Gastroesophageal sphincter (tissue), 4 donors: ENCODE data around the gene CCR1. TPM values are rescaled to one million over a fixed set of nuclear protein-coding genes. Genes with fewer than 3 reads are reported as not detected.

Experiments used
- ATAC-seq: fragments of 150-250 bp; one replicate; pipeline ENCODE4 v1.9.1; 2016; ENCODE audit warnings: mild to moderate bottlenecking, moderate library complexity
- H3K27ac ChIP-seq, 4 donors: fragments of 200-600 bp; sonication (generic) in 3 of 4; 1 replicate in 3 of 4; 2 replicates in 1 of 4; pipeline ENCODE4 v1.5.1; 2016 to 2019
- H3K27me3 ChIP-seq: fragments of 200-600 bp; sonication (generic); one replicate; pipeline ENCODE4 v1.5.1; 2019
- H3K36me3 ChIP-seq, 2 donors: fragments of 200-600 bp; sonication (generic); one replicate each; pipeline ENCODE4 v1.5.1; 2019; ENCODE audit warnings: control low read depth in 1 of 2
- H3K4me1 ChIP-seq, 3 donors: fragments of 200-600 bp; sonication (generic); 1 replicate in 2 of 3; 2 replicates in 1 of 3; pipeline ENCODE4 v1.5.1; 2016 to 2019; ENCODE audit warnings: control low read depth in 2 of 3
- H3K4me3 ChIP-seq, 2 donors: fragments of 200-600 bp; sonication (generic); one replicate each; pipeline ENCODE4 v1.5.1; 2019; ENCODE audit warnings: mild to moderate bottlenecking in 1 of 2, moderate library complexity in 1 of 2
- H3K9me3 ChIP-seq, 3 donors: fragments of 200-600 bp; sonication (generic); one replicate each; pipeline ENCODE4 v1.5.1; 2017 to 2019; ENCODE audit warnings: control low read depth in 2 of 3
- EP300 ChIP-seq: sonication (generic); formaldehyde crosslinking; IDR thresholded peaks from one replicate; pipeline ENCODE4 v1.6.1; 2017; ENCODE audit warnings: antibody characterized with exemption, mild to moderate bottlenecking
- POLR2A ChIP-seq, 2 donors: fragments of 450-650 bp; IDR thresholded peaks; one replicate each; pipeline ENCODE4 v1.6.1; 2017; ENCODE audit warnings: antibody characterized with exemption in 2 of 2, mild to moderate bottlenecking in 2 of 2, moderate library complexity in 1 of 2
- POLR2AphosphoS5 ChIP-seq: sonication (generic); formaldehyde crosslinking; IDR thresholded peaks from one replicate; pipeline ENCODE4 v1.6.1; 2017; ENCODE audit warnings: antibody characterized with exemption
- WGBS, 2 donors: methylation state at CpG; one replicate each; pipeline ENCODE4 v1.1.5; 2018; ENCODE audit warnings: low coverage in 1 of 2; 5-methylcytosine and 5-hydroxymethylcytosine counted together
- total RNA-seq, 4 donors: library from RNA; depleted of rRNA; stranded (reverse); fragments of >200 nt; gene quantifications; one replicate each; pipeline ENCODE4 v1.1.0, GENCODE V29; 2016
- TF ChIP-seq, protein P1 (sequence below), 4 experiments: fragments of 200-600 bp in 2 of 4; fragments of 450-650 bp in 2 of 4; sonication (generic) in 1 of 4; IDR thresholded peaks; one replicate each; pipeline ENCODE4 v1.5.1; 2017 to 2019; ENCODE audit warnings: antibody characterized with exemption in 4 of 4, mild to moderate bottlenecking in 2 of 4, moderate library complexity in 2 of 4

CCR1 gene
- total RNA-seq, 4 donors from 2014 or later: 1.9 to 32.3 (median 8.7) TPM

DNA sequence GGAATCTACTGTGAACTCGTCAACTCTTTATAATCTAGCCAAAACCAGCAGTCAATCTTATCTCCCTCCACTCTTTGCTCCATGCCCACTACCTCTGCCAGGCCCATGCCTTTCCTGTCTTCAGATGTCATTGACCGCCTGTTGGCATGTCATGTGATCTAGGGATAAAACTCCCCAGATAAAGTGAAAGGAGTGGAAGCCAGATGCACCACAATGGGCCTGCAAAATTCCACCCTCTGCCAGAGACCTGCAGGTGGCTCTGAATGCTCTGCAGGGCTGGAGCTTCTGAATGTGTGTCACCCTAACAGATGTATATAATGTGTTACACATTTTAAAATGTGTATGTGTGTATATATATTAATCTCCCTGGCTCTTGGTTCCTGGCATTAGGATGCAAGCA lies 31.8 kb upstream of the CCR1 start:
- H3K9me3 ChIP-seq: no peaks in the 10 kb centered on the region
- no peaks in the 10 kb centered on the region for H3K4me1 ChIP-seq
- no peak overlapping the region for H3K27ac ChIP-seq
- H3K4me3 ChIP-seq: no peak overlapping the region
- 95% methylated on average over 2 of the region's 2 CpGs; no CpG with 5 or more reads in 1 of the 2 donors for WGBS, 2 donors
- TF ChIP-seq EP300 (no peak), POLR2AphosphoS5 (no peak), POLR2A (IDR thresholded peaks at IDR 0.05) (no peak)
- TF ChIP-seq, protein P1, sequence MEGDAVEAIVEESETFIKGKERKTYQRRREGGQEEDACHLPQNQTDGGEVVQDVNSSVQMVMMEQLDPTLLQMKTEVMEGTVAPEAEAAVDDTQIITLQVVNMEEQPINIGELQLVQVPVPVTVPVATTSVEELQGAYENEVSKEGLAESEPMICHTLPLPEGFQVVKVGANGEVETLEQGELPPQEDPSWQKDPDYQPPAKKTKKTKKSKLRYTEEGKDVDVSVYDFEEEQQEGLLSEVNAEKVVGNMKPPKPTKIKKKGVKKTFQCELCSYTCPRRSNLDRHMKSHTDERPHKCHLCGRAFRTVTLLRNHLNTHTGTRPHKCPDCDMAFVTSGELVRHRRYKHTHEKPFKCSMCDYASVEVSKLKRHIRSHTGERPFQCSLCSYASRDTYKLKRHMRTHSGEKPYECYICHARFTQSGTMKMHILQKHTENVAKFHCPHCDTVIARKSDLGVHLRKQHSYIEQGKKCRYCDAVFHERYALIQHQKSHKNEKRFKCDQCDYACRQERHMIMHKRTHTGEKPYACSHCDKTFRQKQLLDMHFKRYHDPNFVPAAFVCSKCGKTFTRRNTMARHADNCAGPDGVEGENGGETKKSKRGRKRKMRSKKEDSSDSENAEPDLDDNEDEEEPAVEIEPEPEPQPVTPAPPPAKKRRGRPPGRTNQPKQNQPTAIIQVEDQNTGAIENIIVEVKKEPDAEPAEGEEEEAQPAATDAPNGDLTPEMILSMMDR (IDR thresholded peaks at IDR 0.05): no peak
- ATAC-seq: no peak
- no peaks in the 10 kb centered on the region for H3K36me3 ChIP-seq
- no peaks in the 10 kb centered on the region for H3K27me3 ChIP-seq

DNA sequence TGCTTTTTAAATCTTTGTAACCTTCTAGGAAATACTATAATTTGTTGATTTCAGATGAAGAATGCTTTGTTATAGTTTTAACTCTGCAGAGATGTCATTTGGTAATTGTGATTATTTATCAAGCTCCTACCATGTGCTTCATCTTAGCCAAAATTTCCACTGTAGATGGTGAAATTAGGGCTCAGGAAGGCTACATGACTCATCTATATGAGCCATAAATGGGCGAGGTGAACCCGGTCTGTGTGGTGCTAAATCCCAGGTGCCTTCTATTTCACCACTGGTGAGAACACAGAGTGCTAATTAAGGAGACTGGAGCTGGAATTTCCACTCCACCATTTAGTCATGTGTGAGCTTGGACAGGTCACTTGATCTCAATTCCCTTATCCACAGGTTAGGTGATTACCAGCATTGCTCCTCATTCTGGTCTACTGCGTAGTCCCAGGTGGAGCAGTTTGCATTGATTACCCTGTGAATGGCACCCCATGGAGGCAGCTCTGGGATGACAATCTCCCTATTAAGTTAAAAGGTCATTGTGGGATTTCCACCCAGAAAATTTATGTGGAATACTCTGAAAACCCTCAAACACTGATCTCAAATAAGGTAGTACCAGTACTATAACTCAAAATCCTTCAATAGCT lies 31.3 kb upstream of the CCR1 start:
- H3K4me1 ChIP-seq: no peaks in the 10 kb centered on the region
- H3K27me3 ChIP-seq: no peaks in the 10 kb centered on the region
- TF ChIP-seq POLR2A (IDR thresholded peaks at IDR 0.05): no peak
- no peak for TF ChIP-seq POLR2AphosphoS5
- TF ChIP-seq EP300: no peak
- TF ChIP-seq, protein P1 (IDR thresholded peaks at IDR 0.05): no peak
- 73 to 87% methylated on average over 2 to 3 of the region's 3 CpGs for WGBS, 2 donors
- no peak for ATAC-seq
- H3K36me3 ChIP-seq: no peaks in the 10 kb centered on the region
- H3K4me3 ChIP-seq: no peak overlapping the region
- no peak overlapping the region for H3K27ac ChIP-seq
- no peaks in the 10 kb centered on the region for H3K9me3 ChIP-seq

DNA sequence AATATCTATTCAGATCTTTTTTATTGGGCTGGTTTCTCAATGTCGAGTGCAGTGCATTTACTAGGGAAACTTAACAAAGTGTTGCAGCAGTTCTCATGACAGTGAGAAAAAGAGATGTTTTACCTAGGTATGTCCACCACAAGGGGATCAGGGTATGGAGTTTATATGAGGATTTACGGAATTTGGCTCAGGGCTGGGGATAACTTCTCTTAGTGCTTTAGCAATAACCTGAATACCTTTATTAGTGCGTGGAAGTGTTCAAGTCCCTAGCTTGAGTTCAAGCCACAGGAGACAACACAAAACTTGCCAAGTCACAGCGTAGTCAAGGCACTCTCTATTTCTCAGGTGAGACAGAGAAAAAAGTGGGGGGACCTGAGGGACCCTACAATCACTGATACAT lies 30.3 kb upstream of the CCR1 start:
- H3K4me1 ChIP-seq: no peaks in the 10 kb centered on the region
- no peak overlapping the region for H3K27ac ChIP-seq
- no peaks in the 10 kb centered on the region for H3K27me3 ChIP-seq
- ATAC-seq: no peak
- TF ChIP-seq, protein P1 (IDR thresholded peaks at IDR 0.05): no peak
- no peak for TF ChIP-seq POLR2AphosphoS5
- no peak for TF ChIP-seq POLR2A (IDR thresholded peaks at IDR 0.05)
- TF ChIP-seq EP300: no peak
- H3K4me3 ChIP-seq: no peak overlapping the region
- 73 to 100% methylated on average over 4 of the region's 4 CpGs for WGBS, 2 donors
- H3K36me3 ChIP-seq: no peaks in the 10 kb centered on the region
- no peaks in the 10 kb centered on the region for H3K9me3 ChIP-seq

DNA sequence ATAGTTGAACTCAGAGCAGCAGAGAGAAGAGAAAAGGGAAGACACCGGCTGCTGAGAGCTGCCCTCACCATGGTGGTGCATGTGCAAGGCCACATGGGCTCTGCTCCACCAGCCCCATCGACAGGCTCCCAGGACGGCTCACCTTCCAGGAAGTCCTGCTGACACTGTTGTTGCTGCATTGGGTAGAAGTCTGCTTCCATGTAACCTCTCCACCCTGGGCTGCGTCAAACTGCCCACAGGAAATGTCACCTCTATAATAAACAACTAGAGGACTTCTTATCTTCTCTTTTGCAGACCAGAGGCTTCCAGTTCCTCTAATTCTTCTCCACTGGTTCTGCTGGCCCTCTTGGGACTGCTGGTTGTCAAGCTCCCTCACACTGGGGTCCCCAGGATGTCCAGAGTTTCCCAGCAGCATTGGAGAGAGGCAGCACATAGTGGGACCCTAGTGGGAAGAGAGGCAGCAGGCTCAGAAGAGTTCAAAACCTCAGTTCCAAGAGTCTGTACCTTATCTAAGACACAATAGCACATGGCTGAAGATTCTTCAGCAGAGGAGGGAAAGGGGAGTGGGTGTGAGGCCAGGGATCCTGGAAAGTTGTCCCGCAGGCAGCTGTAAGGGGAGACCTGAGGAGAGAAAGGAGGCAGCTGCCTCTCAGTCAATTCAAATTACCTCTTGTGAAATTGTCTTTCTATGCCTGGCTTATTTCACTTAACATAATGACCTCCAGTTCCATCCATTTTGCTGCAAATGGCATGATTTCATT lies 28.4 kb upstream of the CCR1 start:
- Histone ChIP-seq H3K4me1 (no peaks in the 10 kb centered on the region), H3K27ac (no peak overlapping the region), H3K4me3 (no peak overlapping the region), H3K9me3 (no peaks in the 10 kb centered on the region), H3K27me3 (no peaks in the 10 kb centered on the region), H3K36me3 (no peaks in the 10 kb centered on the region)
- no peak for TF ChIP-seq EP300
- TF ChIP-seq POLR2AphosphoS5: no peak
- TF ChIP-seq POLR2A (IDR thresholded peaks at IDR 0.05): no peak
- TF ChIP-seq, protein P1 (IDR thresholded peaks at IDR 0.05): no peak
- no peak for ATAC-seq
- WGBS, 2 donors: 63 to 100% methylated on average over 2 of the region's 5 CpGs

DNA sequence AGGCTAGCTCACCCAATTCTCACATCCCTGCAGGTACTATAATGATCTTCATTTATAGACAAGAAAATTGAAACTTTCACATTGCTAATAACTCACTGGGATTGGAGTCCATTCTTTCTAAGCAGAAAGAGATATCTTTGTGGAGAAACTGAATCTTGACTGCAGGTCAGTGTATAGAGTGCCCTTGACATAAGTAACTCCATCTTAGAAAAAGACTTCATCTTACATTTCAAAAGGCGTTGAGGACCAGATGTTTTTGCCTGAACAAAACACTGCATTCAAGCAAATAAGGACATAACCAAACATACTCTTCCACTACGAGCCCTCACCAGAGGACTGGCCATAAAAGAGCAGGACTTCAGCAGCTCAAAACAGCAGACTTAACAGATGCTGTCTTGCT lies 27.3 kb upstream of the CCR1 start:
- 66 to 86% methylated on average over 2 of the region's 2 CpGs for WGBS, 2 donors
- Histone ChIP-seq H3K27ac (no peak overlapping the region), H3K27me3 (no peaks in the 10 kb centered on the region), H3K36me3 (no peaks in the 10 kb centered on the region), H3K4me3 (no peak overlapping the region), H3K9me3 (no peaks in the 10 kb centered on the region), H3K4me1 (no peaks in the 10 kb centered on the region)
- TF ChIP-seq POLR2AphosphoS5 (no peak), POLR2A (IDR thresholded peaks at IDR 0.05) (no peak), EP300 (no peak)
- TF ChIP-seq, protein P1 (IDR thresholded peaks at IDR 0.05): no peak
- no peak for ATAC-seq
